A673 (cell line): ENCODE data around the gene KIF3A.

ENCODE experiments used
- EZH2 ChIP-seq: fragments of 200-600 bp; sonication (generic); IDR thresholded peaks from 2 replicates; pipeline ENCODE4 v1.6.1; 2017; ENCODE audit warnings: borderline replicate concordance, low read depth, mild to moderate bottlenecking, mixed read lengths, antibody characterized with exemption, low read length; ENCODE audit not compliant: poor library complexity, severe bottlenecking
- TF ChIP-seq, protein P1 (sequence below): fragments of 300-800, 200-600 bp; sonication (generic); conservative IDR thresholded peaks from 2 replicates; pipeline ENCODE4 v1.5.1; 2017; ENCODE audit warnings: low read depth, mild to moderate bottlenecking, antibody characterized with exemption, low read length, moderate library complexity, mixed read lengths

GRCh38 chr5:132766020-132766805, 28.9 kb upstream of the KIF3A start:
- TF ChIP-seq, protein P1, sequence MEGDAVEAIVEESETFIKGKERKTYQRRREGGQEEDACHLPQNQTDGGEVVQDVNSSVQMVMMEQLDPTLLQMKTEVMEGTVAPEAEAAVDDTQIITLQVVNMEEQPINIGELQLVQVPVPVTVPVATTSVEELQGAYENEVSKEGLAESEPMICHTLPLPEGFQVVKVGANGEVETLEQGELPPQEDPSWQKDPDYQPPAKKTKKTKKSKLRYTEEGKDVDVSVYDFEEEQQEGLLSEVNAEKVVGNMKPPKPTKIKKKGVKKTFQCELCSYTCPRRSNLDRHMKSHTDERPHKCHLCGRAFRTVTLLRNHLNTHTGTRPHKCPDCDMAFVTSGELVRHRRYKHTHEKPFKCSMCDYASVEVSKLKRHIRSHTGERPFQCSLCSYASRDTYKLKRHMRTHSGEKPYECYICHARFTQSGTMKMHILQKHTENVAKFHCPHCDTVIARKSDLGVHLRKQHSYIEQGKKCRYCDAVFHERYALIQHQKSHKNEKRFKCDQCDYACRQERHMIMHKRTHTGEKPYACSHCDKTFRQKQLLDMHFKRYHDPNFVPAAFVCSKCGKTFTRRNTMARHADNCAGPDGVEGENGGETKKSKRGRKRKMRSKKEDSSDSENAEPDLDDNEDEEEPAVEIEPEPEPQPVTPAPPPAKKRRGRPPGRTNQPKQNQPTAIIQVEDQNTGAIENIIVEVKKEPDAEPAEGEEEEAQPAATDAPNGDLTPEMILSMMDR = no peak
- no peak for TF ChIP-seq EZH2
